Skeletal muscle cell (primary cell): ENCODE results near the gene DDB1.
"Not testable (repeated sequence)": the region's sequence is repeated elsewhere in the genome, so short reads cannot be mapped to it uniquely, and the experiment has no call there.

Experiments
- DNase-seq: peaks from one replicate; pipeline ENCODE4 v3.0.0-alpha.2; 2010; ENCODE audit warnings: low read depth
- H3K4me3 ChIP-seq: 2 replicates; pipeline ENCODE4 v1.5.1; 2011; ENCODE audit warnings: low read depth, mild to moderate bottlenecking, control low read depth, low read length, moderate library complexity

The DDB1 gene

GRCh38 chr11:61250796-61251765 lies 81.8 kb downstream of the DDB1 start:
- DNase-seq, H3K4me3 ChIP-seq: not testable (repeated sequence)
